Activated naive CD8-positive, alpha-beta T cell treated with anti-CD3 and anti-CD28 coated beads for 36 hours (primary cell): ENCODE data around the gene TMEM150B. TPM values are rescaled to one million over a fixed set of nuclear protein-coding genes. Genes with fewer than 3 reads are reported as not detected.

Experiments used
- DNase-seq: peaks from one replicate; pipeline ENCODE4 v3.0.0; 2021
- H3K27ac Mint-ChIP-seq: one replicate; pipeline ENCODE4 v1.8.0; 2022; ENCODE audit warnings: mild to moderate bottlenecking, moderate library complexity, mixed read lengths
- H3K27me3 Mint-ChIP-seq: one replicate; pipeline ENCODE4 v1.8.0; 2022; ENCODE audit warnings: mild to moderate bottlenecking, mixed read lengths
- H3K36me3 Mint-ChIP-seq: one replicate; pipeline ENCODE4 v1.8.0; 2021; ENCODE audit warnings: mild to moderate bottlenecking, mixed read lengths
- H3K4me1 Mint-ChIP-seq: one replicate; pipeline ENCODE4 v1.8.0; 2021; ENCODE audit warnings: mixed read lengths
- H3K4me3 Mint-ChIP-seq: one replicate; pipeline ENCODE4 v1.8.0; 2022; ENCODE audit warnings: mild to moderate bottlenecking, moderate library complexity, mixed read lengths
- H3K9me3 Mint-ChIP-seq: one replicate; pipeline ENCODE4 v1.8.0; 2022; ENCODE audit warnings: mixed read lengths
- total RNA-seq, 2 experiments: library from RNA; stranded (reverse); gene quantifications; one replicate each; pipeline ENCODE4 v1.2.3, GENCODE V29; 2021

The TMEM150B gene
- total RNA-seq, 2 experiments from 2014 or later: not detected

DNA sequence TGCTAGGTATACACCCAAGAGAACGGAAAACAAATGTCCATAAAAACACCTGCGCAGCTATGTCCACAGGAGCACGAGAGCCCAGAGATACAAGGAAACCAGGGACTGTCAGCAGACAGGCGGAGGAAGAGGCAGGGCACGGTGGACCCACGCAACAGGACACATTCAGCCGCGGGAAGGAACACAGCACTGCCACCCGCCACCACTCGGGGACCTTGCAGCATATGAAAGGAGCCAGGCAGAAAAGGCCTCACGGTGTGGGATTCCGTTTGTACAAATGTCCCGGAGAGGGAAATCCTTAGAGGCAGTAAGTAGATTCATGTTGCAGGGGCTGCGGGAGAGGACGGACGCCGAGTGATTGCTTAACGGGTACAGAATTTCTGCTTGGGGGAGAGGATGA, 53.0 kb downstream of the TMEM150B start:
- no peak overlapping the region for H3K4me3 Mint-ChIP-seq
- no peaks in the 10 kb centered on the region for H3K9me3 Mint-ChIP-seq
- H3K4me1 Mint-ChIP-seq: peaks cover 5% of the 10 kb centered on the region
- H3K36me3 Mint-ChIP-seq: peaks cover 23% of the 10 kb centered on the region
- no peak overlapping the region for H3K27ac Mint-ChIP-seq
- no peaks in the 10 kb centered on the region for H3K27me3 Mint-ChIP-seq
- no peak for DNase-seq

DNA sequence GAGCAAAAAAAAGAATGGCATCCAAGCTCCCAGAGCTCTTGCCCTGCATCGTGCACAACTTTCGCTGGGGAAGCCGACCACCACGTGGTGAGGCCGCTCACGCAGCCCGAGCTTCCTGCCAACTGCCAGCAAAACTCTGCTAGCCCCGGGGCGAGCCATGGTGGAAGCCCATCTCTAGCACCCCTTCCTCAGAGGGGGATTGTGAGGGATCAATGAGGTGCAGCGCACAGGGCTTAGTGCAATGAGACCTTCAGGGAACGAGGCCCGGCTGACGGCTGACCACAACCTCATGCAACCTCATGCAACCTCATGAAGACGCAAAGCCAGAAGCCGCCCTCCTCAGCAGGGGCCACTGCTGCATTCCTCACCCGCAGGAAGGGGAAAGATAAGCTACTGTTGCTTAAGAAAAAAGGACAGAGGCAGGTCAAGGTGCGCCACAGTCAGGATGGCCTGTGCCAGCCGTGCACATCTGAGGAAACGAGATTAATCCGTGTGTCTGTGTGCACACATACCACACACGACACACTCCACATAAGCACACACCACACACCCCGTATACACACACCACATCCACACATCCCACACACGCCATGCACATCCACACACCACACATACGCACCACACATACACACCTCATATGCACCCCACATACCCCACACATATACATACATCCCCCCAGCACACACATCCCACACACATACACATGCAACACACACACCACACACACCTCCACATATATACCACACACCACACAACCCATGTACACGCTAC, 54.8 kb downstream of the TMEM150B start:
- peaks cover 25% of the 10 kb centered on the region for H3K36me3 Mint-ChIP-seq
- peaks cover 4% of the 10 kb centered on the region for H3K9me3 Mint-ChIP-seq
- peaks cover 1% of the 10 kb centered on the region for H3K4me1 Mint-ChIP-seq
- H3K27me3 Mint-ChIP-seq: no peaks in the 10 kb centered on the region
- DNase-seq: no peak
- no peak overlapping the region for H3K27ac Mint-ChIP-seq
- H3K4me3 Mint-ChIP-seq: no peak overlapping the region

DNA sequence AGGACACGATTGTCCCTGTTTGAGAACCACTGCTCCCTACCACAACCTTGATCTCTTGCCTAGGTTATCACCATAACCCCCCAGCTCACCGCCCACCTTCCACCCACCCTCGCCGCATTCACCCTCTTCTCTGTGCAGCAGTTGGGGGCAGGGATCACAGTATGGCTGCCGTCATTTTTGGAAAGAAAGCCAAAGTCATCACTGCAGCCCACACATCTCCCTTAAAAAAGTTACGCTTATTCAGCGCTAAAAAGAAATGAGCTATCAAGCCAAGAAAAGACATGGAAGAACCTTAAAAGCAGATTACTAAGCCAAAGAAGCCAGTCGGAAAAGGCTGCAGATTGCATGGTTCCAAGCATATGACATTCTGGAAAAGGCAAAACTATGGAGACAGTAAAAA, 55.8 kb downstream of the TMEM150B start:
- Mint-ChIP-seq H3K4me1 (peaks cover 1% of the 10 kb centered on the region), H3K9me3 (peaks cover 4% of the 10 kb centered on the region), H3K36me3 (peaks cover 25% of the 10 kb centered on the region), H3K27ac (no peak overlapping the region), H3K4me3 (no peak overlapping the region), H3K27me3 (no peaks in the 10 kb centered on the region)
- no peak for DNase-seq

DNA sequence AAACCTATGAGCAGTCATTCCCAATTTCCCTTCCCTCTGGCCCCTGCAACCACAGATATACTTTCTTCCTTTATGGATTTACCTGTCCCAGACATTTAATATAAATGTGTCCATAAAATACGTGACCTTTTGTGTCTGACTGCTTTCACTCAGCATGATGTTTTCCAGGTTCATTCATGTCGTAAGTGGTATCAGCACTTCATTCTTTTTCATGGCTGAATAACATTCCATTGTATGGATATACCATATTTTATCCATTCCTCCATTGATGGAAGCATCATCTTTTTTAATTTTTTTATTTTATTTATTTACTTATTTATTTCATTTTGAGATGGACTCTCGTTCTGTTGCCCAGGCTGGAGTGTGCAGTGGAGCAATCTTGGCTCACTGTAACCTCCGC, 58.3 kb downstream of the TMEM150B start:
- Mint-ChIP-seq H3K4me1 (no peaks in the 10 kb centered on the region), H3K27me3 (no peaks in the 10 kb centered on the region), H3K9me3 (peaks cover 4% of the 10 kb centered on the region), H3K27ac (no peak overlapping the region), H3K36me3 (peaks cover 18% of the 10 kb centered on the region), H3K4me3 (no peak overlapping the region)
- no peak for DNase-seq

- H3K4me1 Mint-ChIP-seq: no peaks in the 10 kb centered on the region
- no peaks in the 10 kb centered on the region for H3K27me3 Mint-ChIP-seq
- no peak for DNase-seq
- peaks cover 4% of the 10 kb centered on the region for H3K9me3 Mint-ChIP-seq
- peaks cover 19% of the 10 kb centered on the region for H3K36me3 Mint-ChIP-seq
- H3K27ac Mint-ChIP-seq: no peak overlapping the region
- no peak overlapping the region for H3K4me3 Mint-ChIP-seq
Measured at GRCh38 chr19:55266404-55266803, 58.7 kb downstream of the TMEM150B start.

- Mint-ChIP-seq H3K4me3 (no peak overlapping the region), H3K27me3 (no peaks in the 10 kb centered on the region), H3K4me1 (no peaks in the 10 kb centered on the region), H3K9me3 (peaks cover 4% of the 10 kb centered on the region), H3K36me3 (peaks cover 20% of the 10 kb centered on the region), H3K27ac (no peak overlapping the region)
- no peak for DNase-seq
Measured at GRCh38 chr19:55265723-55266386, 59.3 kb downstream of the TMEM150B start.

- Mint-ChIP-seq H3K36me3 (peaks cover 18% of the 10 kb centered on the region), H3K27ac (no peak overlapping the region), H3K27me3 (no peaks in the 10 kb centered on the region), H3K9me3 (peaks cover 4% of the 10 kb centered on the region), H3K4me3 (no peak overlapping the region), H3K4me1 (peaks cover 4% of the 10 kb centered on the region)
- no peak for DNase-seq
Measured at GRCh38 chr19:55265173-55265572, 60.0 kb downstream of the TMEM150B start.

DNA sequence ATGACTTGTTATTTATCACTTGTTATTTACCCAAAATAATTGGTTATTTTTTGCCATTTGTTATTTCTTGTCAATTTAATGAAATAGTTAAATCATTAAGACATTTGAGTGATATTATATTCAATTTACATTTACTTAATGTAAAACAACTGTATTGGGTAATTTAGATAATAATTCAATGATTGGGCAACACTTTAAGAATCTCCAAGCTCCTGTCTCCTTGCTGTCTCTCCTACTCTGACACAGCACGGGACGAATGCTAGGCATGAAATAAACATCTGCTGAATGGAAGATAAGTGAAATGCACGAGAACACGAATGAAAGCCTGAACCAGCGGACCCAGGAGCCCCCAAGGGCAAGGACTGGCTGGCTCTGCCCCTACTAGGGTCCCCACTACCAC, 60.6 kb downstream of the TMEM150B start:
- Mint-ChIP-seq H3K4me3 (no peak overlapping the region), H3K36me3 (peaks cover 18% of the 10 kb centered on the region), H3K27me3 (no peaks in the 10 kb centered on the region), H3K4me1 (peaks cover 5% of the 10 kb centered on the region), H3K9me3 (peaks cover 4% of the 10 kb centered on the region), H3K27ac (no peak overlapping the region)
- no peak for DNase-seq

Other genes with a start within 250 kb of the TMEM150B start
- 1 to 10 TPM; 1.3 to 1.5 TPM for gene EPS8L1, start 249.5 kb downstream of the TMEM150B start, total RNA-seq
- gene PPP1R12C, start 207.7 kb downstream of the TMEM150B start, total RNA-seq: 10 to 100 TPM; 67.2 to 73.5 TPM
- not detected for gene TNNT1, start 176.1 kb downstream of the TMEM150B start, total RNA-seq
- under 1 TPM in 1 of 2 experiments, not detected in 1; 0.25 TPM for gene TNNI3, start 167.6 kb downstream of the TMEM150B start, total RNA-seq
- gene DNAAF3, start 158.7 kb downstream of the TMEM150B start, total RNA-seq: not detected
- not detected for gene SYT5, start 145.1 kb downstream of the TMEM150B start, total RNA-seq
- not detected for gene PTPRH, start 115.8 kb downstream of the TMEM150B start, total RNA-seq
- 1 to 10 TPM; 7.3 to 7.9 TPM for gene TMEM86B, start 96.6 kb downstream of the TMEM150B start, total RNA-seq
- gene PPP6R1, start 66.3 kb downstream of the TMEM150B start, total RNA-seq: 100 to 1,000 TPM; 226 to 227 TPM
- gene HSPBP1, start 45.2 kb downstream of the TMEM150B start, total RNA-seq: 10 to 100 TPM; 68.0 to 69.7 TPM
- gene BRSK1, start 41.3 kb downstream of the TMEM150B start, total RNA-seq: 1 to 10 TPM; 5.6 to 6.4 TPM
- gene KMT5C, start 14.5 kb upstream of the TMEM150B start, total RNA-seq: 10 to 100 TPM; 14.9 to 15.4 TPM
- not detected for gene COX6B2, start 29.4 kb upstream of the TMEM150B start, total RNA-seq
- gene GARIN5B, start 37.9 kb upstream of the TMEM150B start, total RNA-seq: not detected
- not detected for gene IL11, start 45.1 kb upstream of the TMEM150B start, total RNA-seq
- not detected for gene TMEM190, start 51.5 kb upstream of the TMEM150B start, total RNA-seq
- 10 to 100 TPM; 10.1 to 10.8 TPM for gene TMEM238, start 59.0 kb upstream of the TMEM150B start, total RNA-seq
- 1,000 to 10,000 TPM; 2,585 to 2,613 TPM for gene RPL28, start 60.6 kb upstream of the TMEM150B start, total RNA-seq
- gene UBE2S, start 82.4 kb upstream of the TMEM150B start, total RNA-seq: 100 to 1,000 TPM; 323 to 325 TPM
- not detected for gene SHISA7, start 118.0 kb upstream of the TMEM150B start, total RNA-seq
- 10 to 100 TPM; 35.7 to 37.5 TPM for gene ISOC2, start 136.3 kb upstream of the TMEM150B start, total RNA-seq
- not detected for gene C19orf85, start 139.4 kb upstream of the TMEM150B start, total RNA-seq
- gene ZNF628, start 151.3 kb upstream of the TMEM150B start, total RNA-seq: 10 to 100 TPM in 1 of 2 experiments, 1 to 10 TPM in 1; 8.8 to 10.3 TPM
- 10 to 100 TPM; 24.8 to 24.9 TPM for gene NAT14, start 159.8 kb upstream of the TMEM150B start, total RNA-seq
- gene SSC5D, start 163.1 kb upstream of the TMEM150B start, total RNA-seq: 1 to 10 TPM in 1 of 2 experiments, under 1 TPM in 1; 0.46 to 1.4 TPM
- not detected for gene SBK2, start 211.8 kb upstream of the TMEM150B start, total RNA-seq
- not detected for gene SBK3, start 220.2 kb upstream of the TMEM150B start, total RNA-seq